Measurements from ENCODE around the gene PTCD1. TPM values are rescaled to one million over a fixed set of nuclear protein-coding genes. Genes with fewer than 3 reads are reported as not detected.

The PTCD1 gene
- total and polyA plus RNA-seq, 3 donors from 2014 or later = 6.1 to 14.4 (median 13.6) TPM

- Histone ChIP-seq H3K4me1 (peaks cover 4% of the 10 kb centered on the region), H3K27ac (peak overlapping the region in 1 of 2 donors; percentile 71), H3K27me3 (no peaks in the 10 kb centered on the region), H3K9me3 (no peaks in the 10 kb centered on the region), H3K4me3 (peak overlapping the region; percentile 60 to 68), H3K36me3 (ENCODE audit: low read depth, missing control alignments) (no peaks in the 10 kb centered on the region)
- no peak for DNase-seq
- WGBS, 2 donors = 30% methylated on average over 12 to 30 of the region's 30 CpGs
- intact Hi-C loops (cut with DNase I; ENCODE audit: low total_unique reads) = no loop called here
- TF ChIP-seq CTCF (IDR thresholded peaks at IDR 0.05) (no peak), POLR2A (IDR thresholded peaks at IDR 0.05) (no peak)
Measured at GRCh38 chr7:99393355-99394187, 45.0 kb downstream of the PTCD1 start.

GRCh38 chr7:99392659-99393354 lies 45.8 kb downstream of the PTCD1 start:
- intact Hi-C loops (cut with DNase I; ENCODE audit: low total_unique reads) = no loop called here

DNA sequence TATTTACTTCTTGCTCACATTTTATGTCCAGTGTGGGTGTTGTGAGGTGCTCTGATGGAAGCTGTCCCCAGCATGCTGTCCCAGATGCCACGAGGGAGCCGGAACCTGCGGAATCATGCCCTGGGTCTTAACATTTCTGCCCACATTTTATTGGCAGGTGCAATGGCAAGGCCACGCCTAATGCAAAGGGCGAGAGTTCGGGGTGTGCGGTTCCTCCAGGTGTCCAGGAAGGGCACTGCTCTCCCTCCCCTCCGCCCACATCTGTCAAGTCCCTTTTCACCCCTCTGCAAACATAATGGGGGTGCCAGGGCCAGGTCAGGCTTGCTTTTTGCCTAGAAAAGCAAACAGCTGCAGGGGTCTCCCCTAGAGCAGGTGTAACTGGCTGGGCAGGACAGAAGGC lies 46.6 kb downstream of the PTCD1 start:
- H3K36me3 ChIP-seq (ENCODE audit: low read depth, missing control alignments) = no peaks in the 10 kb centered on the region
- H3K9me3 ChIP-seq = no peaks in the 10 kb centered on the region
- WGBS, 2 donors = 68% methylated on average over 8 of the region's 8 CpGs
- H3K4me3 ChIP-seq = peak overlapping the region; percentile 60 to 68
- H3K4me1 ChIP-seq = peaks cover 4% of the 10 kb centered on the region
- TF ChIP-seq POLR2A (IDR thresholded peaks at IDR 0.05) = no peak
- no peak for TF ChIP-seq CTCF (IDR thresholded peaks at IDR 0.05)
- H3K27me3 ChIP-seq = no peaks in the 10 kb centered on the region
- H3K27ac ChIP-seq = peak overlapping the region in 1 of 2 donors; percentile 71
- no peak for DNase-seq
- intact Hi-C loops (cut with DNase I; ENCODE audit: low total_unique reads) = no loop called here

More at GRCh38 chr7:99392659-99393354, 45.8 kb downstream of the PTCD1 start:
- H3K36me3 ChIP-seq (ENCODE audit: low read depth, missing control alignments) = no peaks in the 10 kb centered on the region
- H3K27me3 ChIP-seq = no peaks in the 10 kb centered on the region
- peak overlapping the region; percentile 60 to 68 for H3K4me3 ChIP-seq
- no peak for TF ChIP-seq CTCF (IDR thresholded peaks at IDR 0.05)
- TF ChIP-seq POLR2A (IDR thresholded peaks at IDR 0.05) = no peak
- H3K9me3 ChIP-seq = no peaks in the 10 kb centered on the region
- 2 to 6% methylated on average over 26 to 68 of the region's 68 CpGs for WGBS, 2 donors
- H3K27ac ChIP-seq = peak overlapping the region in 1 of 2 donors; percentile 71
- DNase-seq = peak; percentile 85
- peaks cover 4% of the 10 kb centered on the region for H3K4me1 ChIP-seq

GRCh38 chr7:99390941-99391602 lies 47.5 kb downstream of the PTCD1 start:
- Histone ChIP-seq H3K27ac (no peak overlapping the region), H3K36me3 (ENCODE audit: low read depth, missing control alignments) (no peaks in the 10 kb centered on the region), H3K27me3 (no peaks in the 10 kb centered on the region), H3K4me1 (peaks cover 4% of the 10 kb centered on the region), H3K4me3 (no peak overlapping the region), H3K9me3 (no peaks in the 10 kb centered on the region)
- intact Hi-C loops (cut with DNase I; ENCODE audit: low total_unique reads) = no loop called here
- DNase-seq = no peak
- WGBS, 2 donors = 87% methylated on average over 22 of the region's 23 CpGs
- TF ChIP-seq CTCF (IDR thresholded peaks at IDR 0.05) (no peak), POLR2A (IDR thresholded peaks at IDR 0.05) (no peak)

Measured in testis (tissue), 3 donors.